HepG2 (cell line): ENCODE results near the gene FGFR3. TPM values are rescaled to one million over a fixed set of nuclear protein-coding genes. Genes with fewer than 3 reads are reported as not detected.

Source experiments
- ATAC-seq: fragments of 200-7000 bp; cut with Tn5 transposase; 3 replicates; pipeline ENCODE4 v1.9.1; 2020; ENCODE audit warnings: mild to moderate bottlenecking, moderate library complexity
- BruUV-seq: library from RNA; stranded (reverse); fragments of 400-500 nt; replicated peaks from 2 replicates; lab custom pipeline; 2021; lab: Mats Ljungman, UMichigan
- CTCF ChIA-PET: fragments of 300-600 bp; formaldehyde crosslinking; extraction: SDS; loops from one replicate; lab custom pipeline; 2021; ENCODE audit warnings: low total read pairs, inconsistent platforms, low intra/inter-chr PET ratio; lab: Yijun Ruan, JAX
- POLR2A ChIA-PET: fragments of 350-600 bp; sonication (Branson Sonifier 250); formaldehyde crosslinking; loops from one replicate; lab custom pipeline; 2020; ENCODE audit warnings: antibody characterized with exemption, inconsistent platforms; lab: Yijun Ruan, JAX
- DNase-seq: peaks from one replicate; pipeline ENCODE4 v3.0.0-alpha.2; 2015; ENCODE audit warnings: low spot score
- FAIRE-seq: peaks from 3 replicates; lab custom pipeline; 2011; peaks lifted over from hg19 to GRCh38; lab: Jason Lieb, UNC
- H2AFZ ChIP-seq: one replicate; pipeline ENCODE4 v1.6.1; 2011; ENCODE audit warnings: low read length, inconsistent platforms
- H3K27ac ChIP-seq: fragments of 300-600 bp; 3 replicates; pipeline ENCODE4 v1.8.0; 2011; ENCODE audit warnings: mixed run types, mild to moderate bottlenecking, mixed read lengths, low read length, inconsistent platforms; ENCODE audit not compliant: insufficient read depth; ENCODE audit errors: extremely low read length
- H3K27me3 ChIP-seq, 2 experiments: fragments of 200-600 bp in 1 of 2; 2 replicates in 1 of 2; 3 replicates in 1 of 2; pipeline versions ENCODE4 v1.6.0 to v1.8.0; 2011; ENCODE audit warnings: low read length in 2 of 2, mild to moderate bottlenecking in 2 of 2, moderate library complexity in 2 of 2, inconsistent platforms in 1 of 2; ENCODE audit not compliant: insufficient read depth in 2 of 2, control insufficient read depth in 1 of 2
- H3K36me3 ChIP-seq, 2 experiments: fragments of 200-600 bp in 1 of 2; replicated peaks in 1 of 2; 2 replicates in 1 of 2; 3 replicates in 1 of 2; pipeline versions ENCODE4 v1.5.1 to v1.8.0; 2011; ENCODE audit warnings: low read length in 2 of 2, inconsistent platforms in 1 of 2; ENCODE audit not compliant: insufficient read depth in 2 of 2, control insufficient read depth in 1 of 2
- H3K4me1 ChIP-seq: 2 replicates; pipeline ENCODE4 v1.5.1; 2012; ENCODE audit warnings: low read length, inconsistent platforms; ENCODE audit not compliant: insufficient read depth
- H3K4me2 ChIP-seq: 2 replicates; pipeline ENCODE4 v1.6.0; 2011; ENCODE audit warnings: low read depth, low read length, inconsistent platforms
- H3K4me3 ChIP-seq, 3 experiments: fragments of 200-600 bp in 1 of 3; sonication (generic), shearing (Covaris generic) in 1 of 3; replicated peaks in 1 of 3; 2 replicates each; pipeline ENCODE4 v1.5.1; 2011 to 2016; ENCODE audit warnings: low read length in 3 of 3, inconsistent platforms in 2 of 3, low read depth in 2 of 3, mild to moderate bottlenecking in 2 of 3, control low read depth in 1 of 3, mixed read lengths in 1 of 3; ENCODE audit not compliant: insufficient read depth in 1 of 3
- H3K79me2 ChIP-seq: one replicate; pipeline ENCODE4 v1.6.1; 2011; ENCODE audit warnings: low read length, inconsistent platforms; ENCODE audit not compliant: insufficient read depth
- H3K9ac ChIP-seq: 2 replicates; pipeline ENCODE4 v1.6.0; 2011; ENCODE audit warnings: mild to moderate bottlenecking, low read depth, low read length, inconsistent platforms; ENCODE audit not compliant: insufficient read depth
- H3K9me3 ChIP-seq: 2 replicates; pipeline ENCODE4 v1.5.1; 2012; ENCODE audit warnings: mild to moderate bottlenecking, low read length
- H4K20me1 ChIP-seq: 2 replicates; pipeline ENCODE4 v1.6.0; 2011; ENCODE audit warnings: inconsistent platforms, mild to moderate bottlenecking, low read length, moderate library complexity; ENCODE audit not compliant: insufficient read depth
- FIP1L1 ChIP-seq: fragments of 200-400 bp; formaldehyde crosslinking; IDR thresholded peaks from 2 replicates; pipeline ENCODE4 v1.6.1; 2018; ENCODE audit warnings: low read depth, mild to moderate bottlenecking, low read length, moderate library complexity, borderline replicate concordance; ENCODE audit not compliant: insufficient read depth
- HNRNPL ChIP-seq: fragments of 200-400 bp; formaldehyde crosslinking; IDR thresholded peaks from 2 replicates; pipeline ENCODE4 v1.6.1; 2017; ENCODE audit warnings: mild to moderate bottlenecking, low read depth, low read length
- IRF2 ChIP-seq: IDR thresholded peaks from 2 replicates; pipeline ENCODE4 v1.6.1; 2018; ENCODE audit warnings: missing genetic modification reagents, missing compliant biosample characterization
- MIER2 ChIP-seq: IDR thresholded peaks from 2 replicates; pipeline ENCODE4 v1.6.1; 2016; ENCODE audit warnings: missing biosample characterization, missing genetic modification reagents
- NR2F6 ChIP-seq, 2 experiments: IDR thresholded peaks; 2 replicates each; pipeline ENCODE4 v1.6.1; 2016; ENCODE audit warnings: antibody characterized with exemption in 1 of 2, mild to moderate bottlenecking in 1 of 2
- TARDBP ChIP-seq: sonication (generic); formaldehyde crosslinking; IDR thresholded peaks from 2 replicates; pipeline ENCODE4 v1.8.0; 2022; ENCODE audit warnings: mild to moderate bottlenecking, missing genetic modification reagents
- TCF12 ChIP-seq, 2 experiments: fragments of 450-650 bp in 1 of 2; sonication (generic) in 1 of 2; formaldehyde crosslinking in 1 of 2; IDR thresholded peaks; 2 replicates each; pipeline versions ENCODE4 v1.6.1 to v1.8.0; 2017 to 2022; ENCODE audit warnings: antibody characterized with exemption in 1 of 2, mild to moderate bottlenecking in 1 of 2, missing genetic modification reagents in 1 of 2, moderate library complexity in 1 of 2
- YEATS4 ChIP-seq: sonication (generic); formaldehyde crosslinking; IDR thresholded peaks from 2 replicates; pipeline ENCODE4 v1.4.0; 2020; ENCODE audit warnings: missing genetic modification reagents, borderline replicate concordance
- ZNF256 ChIP-seq: sonication (generic); formaldehyde crosslinking; conservative IDR thresholded peaks from 2 replicates; pipeline ENCODE4 v1.4.0; 2020; ENCODE audit warnings: missing genetic modification reagents
- ZNF317 ChIP-seq: sonication (generic); formaldehyde crosslinking; IDR thresholded peaks from 2 replicates; pipeline ENCODE4 v1.5.0; 2020; ENCODE audit warnings: mild to moderate bottlenecking, missing genetic modification reagents
- ZNF772 ChIP-seq: sonication (generic); formaldehyde crosslinking; IDR thresholded peaks from 2 replicates; pipeline ENCODE4 v1.5.0; 2020; ENCODE audit warnings: mild to moderate bottlenecking, missing genetic modification reagents
- ZSCAN25 ChIP-seq: sonication (generic); formaldehyde crosslinking; IDR thresholded peaks from 2 replicates; pipeline ENCODE4 v1.8.0; 2022; ENCODE audit warnings: mild to moderate bottlenecking, missing genetic modification reagents
- WGBS: methylation state at CpG from one replicate; pipeline ENCODE4 v1.1.6; 2017; ENCODE audit warnings: low lambda C conversion rate; 5-methylcytosine and 5-hydroxymethylcytosine counted together
- in situ Hi-C: cut with HindIII; loops from 2 replicates; pipeline ENCODE4 v1.10.0; 2017; ENCODE audit warnings: low pct_unique_long_range_greater_than_20kb; ENCODE audit not compliant: extremely low pct_ligation_motif_present
- intact Hi-C: fragments of 100-400 bp; cut with micrococcal nuclease; formaldehyde crosslinking; loops from one replicate; pipeline ENCODE4 v1.10.0; 2022; ENCODE audit not compliant: unreplicated experiment
- polyA plus RNA-seq, 8 experiments: library from polyadenylated mRNA; depleted of rRNA in 3 of 8; stranded (reverse) in 7 of 8; unstranded in 1 of 8; fragments of >200 nt; fragmentation: Illumina TruSeq in 4 of 8; extraction: Trizol in 4 of 8; gene quantifications; 2 replicates each; pipeline versions ENCODE4 v1.2.1 to v1.2.3, GENCODE V29; 2011 to 2016; ENCODE audit warnings: low read depth in 4 of 8, missing spikeins in 1 of 8, mixed read lengths in 1 of 8; ENCODE audit not compliant: insufficient read depth in 1 of 8
- total RNA-seq, 5 experiments: library from RNA; depleted of rRNA; stranded (reverse); fragments of >200 nt; fragmentation: Illumina TruSeq; extraction: Trizol; gene quantifications; 2 replicates each; pipeline ENCODE4 v1.2.3, GENCODE V29; 2016; ENCODE audit warnings: low read depth in 1 of 5
- TF ChIP-seq, protein P1 (sequence below): sonication (generic); formaldehyde crosslinking; IDR thresholded peaks from 2 replicates; pipeline ENCODE4 v1.8.1; 2023; ENCODE audit warnings: missing genetic modification reagents, inconsistent platforms, borderline replicate concordance
- TF ChIP-seq, protein P2 (sequence below): sonication (generic); formaldehyde crosslinking; conservative IDR thresholded peaks from 2 replicates; pipeline ENCODE4 v1.8.0; 2022; ENCODE audit warnings: low read depth, missing genetic modification reagents
- TF ChIP-seq, protein P3 (sequence below): IDR thresholded peaks from 2 replicates; pipeline ENCODE4 v1.6.1; 2016
- TF ChIP-seq, protein P4 (sequence below): sonication (generic); formaldehyde crosslinking; IDR thresholded peaks from 2 replicates; pipeline ENCODE4 v1.4.0; 2020; ENCODE audit warnings: missing genetic modification reagents, mild to moderate bottlenecking, borderline replicate concordance

The FGFR3 gene
- total and polyA plus RNA-seq, 2 of the 13 experiments (the other 11 are each of a cell fraction or from before 2014, with no cell fraction given): 103 to 109 TPM

DNA sequence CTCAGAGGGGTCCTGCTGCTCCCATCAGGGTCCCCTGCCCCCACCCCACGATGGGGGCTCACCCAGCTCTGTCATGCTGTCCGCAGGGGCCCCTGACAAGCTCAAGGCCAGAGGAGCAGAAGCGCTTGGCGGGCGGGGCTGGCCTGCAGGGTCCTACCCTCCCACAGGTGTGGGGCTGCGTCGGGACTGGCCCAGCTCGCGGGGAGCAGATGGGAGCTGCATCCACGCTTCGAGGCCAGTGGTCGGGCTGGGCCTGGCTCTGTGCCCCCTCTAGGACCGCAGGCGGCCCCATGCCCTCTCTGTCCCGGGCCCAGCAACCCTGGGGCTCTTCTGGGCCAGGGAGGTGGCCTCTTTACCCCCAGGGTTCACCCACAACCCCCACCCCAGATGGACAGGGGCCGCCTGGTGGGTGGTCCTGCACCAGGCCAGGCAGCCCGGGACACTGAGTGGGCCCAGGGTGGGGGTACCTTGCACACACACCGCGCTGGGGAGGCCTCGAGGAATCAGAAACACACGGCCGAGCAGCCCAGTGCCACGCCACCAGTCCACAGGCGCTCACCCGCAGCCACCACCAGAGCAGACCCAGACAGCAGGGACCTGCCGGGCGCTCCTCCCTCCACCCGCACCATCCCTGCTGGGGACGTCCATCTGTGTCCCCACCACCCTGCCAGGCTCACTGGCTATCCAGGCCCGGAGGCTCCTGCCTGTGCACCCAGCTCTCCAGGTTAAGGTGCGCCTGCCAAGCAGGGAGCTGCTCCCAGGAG, 41.8 kb upstream of the FGFR3 start (continued):
- TF ChIP-seq ZNF317 (CRISPR knock-in tag) (0 out of 2 replicates have a peak, but pooled peaks have one; percentile 53), TCF12 (IDR thresholded peaks at IDR 0.05) (no peak), TCF12 (CRISPR knock-in tag; IDR thresholded peaks at IDR 0.05) (no peak; the same call in 1 of the 2 replicates), HNRNPL (no peak), NR2F6 (IDR thresholded peaks at IDR 0.05) (no peak), NR2F6 (CRISPR knock-in tag; IDR thresholded peaks at IDR 0.05) (peak; percentile 29; the same call in 1 of the 2 replicates), YEATS4 (CRISPR knock-in tag) (peak; percentile 3; the same call in 1 of the 2 replicates)

DNA sequence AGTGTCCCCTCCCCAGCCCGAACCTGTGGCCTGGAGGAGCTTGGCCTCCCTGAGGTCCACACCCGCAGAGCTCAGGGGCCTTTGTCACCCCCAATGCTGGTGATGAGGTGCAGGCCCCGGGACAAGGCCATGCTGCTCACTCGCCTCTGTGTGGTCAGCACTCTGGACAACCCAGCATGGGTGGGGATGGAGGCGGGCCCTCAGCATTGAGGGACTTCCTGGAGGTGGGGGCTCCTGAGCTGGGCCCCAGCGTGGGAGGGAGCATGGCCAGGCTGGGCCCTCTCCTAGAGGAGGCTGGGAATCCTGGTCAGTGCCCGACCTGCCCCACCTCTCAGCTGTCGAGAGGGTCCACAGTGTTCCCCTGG, 41.2 kb upstream of the FGFR3 start:
- Histone ChIP-seq H3K27me3 (no peaks in the 10 kb centered on the region; a peak in 1 of 5 replicates), H3K4me1 (peaks cover 90% of the 10 kb centered on the region), H2AFZ (no peak overlapping the region), H4K20me1 (no peaks in the 10 kb centered on the region), H3K79me2 (no peaks in the 10 kb centered on the region), H3K4me3 (peak overlapping the region; percentile 45 to 73 (median 56)), H3K36me3 (no peaks in the 10 kb centered on the region), H3K9ac (peak overlapping the region; percentile 58), H3K9me3 (no peaks in the 10 kb centered on the region), H3K4me2 (peak overlapping the region; percentile 82), H3K27ac (peak overlapping the region; percentile 1)
- ChIA-PET CTCF (interaction anchor here (2.9 kb wide), 1 partner anchor 58 kb away, joined by 22 read pairs; no protein-coding TSS in a partner anchor), POLR2A (interaction anchor here (0.8 to 3.6 kb wide), 15 partner anchors 8 to 56 kb away, joined by 3 to 70 read pairs (median 10); partner anchors contain the start of genes FGFR3, TACC3 and TMEM129)
- intact Hi-C loops: loop anchor here (2.0 kb wide), 1 partner anchor 27 kb away; no protein-coding TSS in a partner anchor
- ATAC-seq (peak; percentile 18), FAIRE-seq (peak; percentile 8), DNase-seq (peak; percentile 52)
- BruUV-seq: no TSS peak
- in situ Hi-C loops: loop anchor here (10.0 kb wide), 1 partner anchor 53 kb away; no protein-coding TSS in a partner anchor
- 0% methylated on average over 3 of the region's 8 CpGs for WGBS
- TF ChIP-seq ZNF772 (CRISPR knock-in tag) (no peak), TARDBP (CRISPR knock-in tag) (no peak; the same call in 1 of the 2 replicates), ZSCAN25 (CRISPR knock-in tag) (no peak), IRF2 (CRISPR knock-in tag) (0 out of 2 replicates have a peak, but pooled peaks have one; percentile 18), MIER2 (peak; percentile 64; the same call in 1 of the 2 replicates), ZNF256 (CRISPR knock-in tag) (0 out of 2 replicates have a peak, but pooled peaks have one; percentile 34), FIP1L1 (0 out of 2 replicates have a peak, but pooled peaks have one; percentile 42)
- TF ChIP-seq, protein P1, sequence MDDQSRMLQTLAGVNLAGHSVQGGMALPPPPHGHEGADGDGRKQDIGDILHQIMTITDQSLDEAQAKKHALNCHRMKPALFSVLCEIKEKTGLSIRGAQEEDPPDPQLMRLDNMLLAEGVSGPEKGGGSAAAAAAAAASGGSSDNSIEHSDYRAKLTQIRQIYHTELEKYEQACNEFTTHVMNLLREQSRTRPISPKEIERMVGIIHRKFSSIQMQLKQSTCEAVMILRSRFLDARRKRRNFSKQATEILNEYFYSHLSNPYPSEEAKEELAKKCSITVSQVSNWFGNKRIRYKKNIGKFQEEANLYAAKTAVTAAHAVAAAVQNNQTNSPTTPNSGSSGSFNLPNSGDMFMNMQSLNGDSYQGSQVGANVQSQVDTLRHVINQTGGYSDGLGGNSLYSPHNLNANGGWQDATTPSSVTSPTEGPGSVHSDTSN (CRISPR knock-in tag): no peak
- TF ChIP-seq, protein P2, sequence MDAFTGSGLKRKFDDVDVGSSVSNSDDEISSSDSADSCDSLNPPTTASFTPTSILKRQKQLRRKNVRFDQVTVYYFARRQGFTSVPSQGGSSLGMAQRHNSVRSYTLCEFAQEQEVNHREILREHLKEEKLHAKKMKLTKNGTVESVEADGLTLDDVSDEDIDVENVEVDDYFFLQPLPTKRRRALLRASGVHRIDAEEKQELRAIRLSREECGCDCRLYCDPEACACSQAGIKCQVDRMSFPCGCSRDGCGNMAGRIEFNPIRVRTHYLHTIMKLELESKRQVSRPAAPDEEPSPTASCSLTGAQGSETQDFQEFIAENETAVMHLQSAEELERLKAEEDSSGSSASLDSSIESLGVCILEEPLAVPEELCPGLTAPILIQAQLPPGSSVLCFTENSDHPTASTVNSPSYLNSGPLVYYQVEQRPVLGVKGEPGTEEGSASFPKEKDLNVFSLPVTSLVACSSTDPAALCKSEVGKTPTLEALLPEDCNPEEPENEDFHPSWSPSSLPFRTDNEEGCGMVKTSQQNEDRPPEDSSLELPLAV: no peak
- TF ChIP-seq, protein P3, sequence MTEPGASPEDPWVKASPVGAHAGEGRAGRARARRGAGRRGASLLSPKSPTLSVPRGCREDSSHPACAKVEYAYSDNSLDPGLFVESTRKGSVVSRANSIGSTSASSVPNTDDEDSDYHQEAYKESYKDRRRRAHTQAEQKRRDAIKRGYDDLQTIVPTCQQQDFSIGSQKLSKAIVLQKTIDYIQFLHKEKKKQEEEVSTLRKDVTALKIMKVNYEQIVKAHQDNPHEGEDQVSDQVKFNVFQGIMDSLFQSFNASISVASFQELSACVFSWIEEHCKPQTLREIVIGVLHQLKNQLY (CRISPR knock-in tag): 0 out of 2 replicates have a peak, but pooled peaks have one; percentile 11
- TF ChIP-seq, protein P4, sequence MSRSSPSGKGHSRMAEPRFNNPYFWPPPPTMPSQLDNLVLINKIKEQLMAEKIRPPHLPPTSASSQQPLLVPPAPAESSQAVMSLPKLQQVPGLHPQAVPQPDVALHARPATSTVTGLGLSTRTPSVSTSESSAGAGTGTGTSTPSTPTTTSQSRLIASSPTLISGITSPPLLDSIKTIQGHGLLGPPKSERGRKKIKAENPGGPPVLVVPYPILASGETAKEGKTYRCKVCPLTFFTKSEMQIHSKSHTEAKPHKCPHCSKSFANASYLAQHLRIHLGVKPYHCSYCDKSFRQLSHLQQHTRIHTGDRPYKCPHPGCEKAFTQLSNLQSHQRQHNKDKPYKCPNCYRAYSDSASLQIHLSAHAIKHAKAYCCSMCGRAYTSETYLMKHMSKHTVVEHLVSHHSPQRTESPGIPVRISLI (CRISPR knock-in tag): 0 out of 2 replicates have a peak, but pooled peaks have one; percentile 9
